GF-D8 (cell line): ENCODE measurements around the gene RMND5A.

Experiments
- DNase-seq: peaks from one replicate; lab custom pipeline; 2025; lab: John Stamatoyannopoulos, UW

RMND5A gene

GRCh38 chr2:86765310-86765695 is 45.2 kb downstream of the RMND5A start:
- DNase-seq, result no peak

GRCh38 chr2:86768189-86768949 is 48.3 kb downstream of the RMND5A start:
- no peak for DNase-seq

GRCh38 chr2:86769838-86770237 is 49.7 kb downstream of the RMND5A start:
- DNase-seq, result no peak

- no peak for DNase-seq
Observed at GRCh38 chr2:86770816-86771301, 50.8 kb downstream of the RMND5A start.

GRCh38 chr2:86772611-86773010 is 52.5 kb downstream of the RMND5A start:
- DNase-seq, result no peak

GRCh38 chr2:86774862-86775261 is 54.8 kb downstream of the RMND5A start:
- no peak for DNase-seq

- DNase-seq, result no peak
Observed at GRCh38 chr2:86775338-86775737, 55.2 kb downstream of the RMND5A start.

GRCh38 chr2:86776532-86776931 is 56.4 kb downstream of the RMND5A start:
- DNase-seq, result no peak

- DNase-seq, result no peak
Observed at GRCh38 chr2:86778957-86779356, 58.9 kb downstream of the RMND5A start.

- no peak for DNase-seq
Observed at GRCh38 chr2:86779971-86780370, 59.9 kb downstream of the RMND5A start.

GRCh38 chr2:86781363-86781762 is 61.3 kb downstream of the RMND5A start:
- DNase-seq, result peak; percentile 6

- no peak for DNase-seq
Observed at GRCh38 chr2:86782748-86783147, 62.7 kb downstream of the RMND5A start.

- no peak for DNase-seq
Observed at GRCh38 chr2:86783615-86784339, 63.7 kb downstream of the RMND5A start.

- no peak for DNase-seq
Observed at GRCh38 chr2:86785456-86785855, 65.4 kb downstream of the RMND5A start.

GRCh38 chr2:86786001-86786536 is 66.0 kb downstream of the RMND5A start:
- no peak for DNase-seq

- no peak for DNase-seq
Observed at GRCh38 chr2:86787736-86788135, 67.6 kb downstream of the RMND5A start.

GRCh38 chr2:86788165-86788564 is 68.1 kb downstream of the RMND5A start:
- no peak for DNase-seq

GRCh38 chr2:86788881-86789686 is 69.0 kb downstream of the RMND5A start:
- DNase-seq, result no peak

- no peak for DNase-seq
Observed at GRCh38 chr2:86789687-86790133, 69.6 kb downstream of the RMND5A start.

GRCh38 chr2:86790134-86790675 is 70.1 kb downstream of the RMND5A start:
- no peak for DNase-seq

GRCh38 chr2:86790676-86791572 is 70.8 kb downstream of the RMND5A start, which contains the start of gene CD8A:
CD8A (minus strand) TSS chr2:86790913; CDS start chr2:86790825, 88 bp downstream.
- DNase-seq, result no peak
